Measurements from ENCODE around the gene AWAT2. TPM values are rescaled to one million over a fixed set of nuclear protein-coding genes. Genes with fewer than 3 reads are reported as not detected.

AWAT2 gene
- total RNA-seq, 2 experiments from 2014 or later, result not detected

DNA sequence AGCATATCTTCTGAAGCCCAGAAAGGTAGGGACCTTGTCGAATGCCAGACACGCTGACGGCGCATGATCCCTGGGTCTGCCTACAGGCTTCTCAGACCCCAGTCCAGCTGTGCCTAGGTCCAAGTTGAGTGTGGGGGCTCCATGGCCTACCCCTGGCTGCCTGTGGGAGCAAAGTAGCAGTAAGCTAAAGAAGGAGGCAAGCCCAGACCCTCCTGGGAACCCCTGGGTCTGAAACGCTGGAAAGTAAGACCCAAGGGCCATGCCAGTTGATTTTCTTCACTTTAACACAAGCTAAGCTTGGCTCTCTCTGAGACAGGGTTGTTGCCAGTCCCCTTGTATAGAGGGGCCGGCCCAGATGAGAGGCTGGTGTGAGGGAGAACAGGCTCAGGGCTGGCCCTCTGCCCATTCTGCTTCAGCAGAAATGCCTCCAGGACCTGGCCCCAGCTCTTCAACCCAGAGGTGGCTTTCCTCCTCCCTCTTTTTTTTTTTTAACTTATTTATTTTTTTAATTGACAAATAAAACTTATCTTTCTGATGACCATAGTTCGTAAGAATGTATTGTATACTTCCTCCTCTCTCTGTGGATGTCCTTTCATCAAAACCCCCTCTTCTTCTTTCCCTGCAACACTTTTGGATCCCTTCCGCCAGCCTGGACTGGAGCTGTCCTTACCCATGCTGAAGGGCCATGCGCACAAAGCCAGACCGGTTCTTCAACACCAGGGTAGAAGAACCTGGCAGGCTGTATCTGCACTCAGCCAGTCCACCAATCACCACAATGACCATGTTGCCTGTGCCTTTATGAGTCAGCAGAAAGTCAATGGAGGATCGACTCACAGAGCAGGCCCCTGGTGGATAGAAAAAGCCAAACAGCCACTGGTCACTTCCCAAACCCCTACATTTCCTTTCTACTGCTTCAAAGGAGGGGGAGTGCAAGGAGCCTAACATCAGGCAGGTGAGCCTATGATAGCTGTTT, 7.1 kb downstream of the AWAT2 start:
- ChIA-PET CTCF (interaction anchor here (0.7 kb wide), 1 partner anchor 16 kb away, joined by 3 read pairs; no protein-coding TSS in a partner anchor), POLR2A (no interaction called here)

DNA sequence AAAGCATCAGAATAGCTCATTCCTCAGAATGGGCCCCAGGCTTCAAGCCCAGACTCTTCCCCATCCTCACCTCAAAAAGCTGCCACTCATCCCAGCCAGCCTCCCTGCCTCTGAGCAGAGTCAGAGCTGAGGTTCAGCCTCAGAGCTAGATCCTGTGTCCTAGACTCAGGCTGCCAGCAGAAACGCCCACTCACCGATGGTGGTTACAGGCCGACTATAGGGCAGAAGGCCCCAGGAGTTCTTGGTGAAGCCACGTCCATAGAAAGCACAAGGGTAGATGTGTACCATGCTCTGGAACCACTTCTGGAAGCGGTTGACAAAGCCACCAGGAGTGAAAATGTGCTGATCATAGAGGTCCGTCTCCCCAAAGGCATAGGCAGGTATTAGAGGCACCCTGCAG, 7.7 kb downstream of the AWAT2 start:
- CTCF ChIA-PET, result interaction anchor here (0.7 kb wide), 1 partner anchor 9 kb away, joined by 3 read pairs; no protein-coding TSS in a partner anchor

GRCh38 chrX:70039758-70040157, 10.0 kb downstream of the AWAT2 start:
- CTCF ChIA-PET, result no interaction called here
- POLR2A ChIA-PET, result no interaction called here

More for the DNA sequence above, 7.7 kb downstream of the AWAT2 start:
- POLR2A ChIA-PET, result no interaction called here

GRCh38 chrX:70038951-70039350, 10.8 kb downstream of the AWAT2 start:
- CTCF ChIA-PET, result no interaction called here
- POLR2A ChIA-PET, result no interaction called here

- CTCF ChIA-PET, result no interaction called here
These were observed 11.2 kb downstream of the AWAT2 start for GRCh38 chrX:70038515-70038914.

GRCh38 chrX:70034646-70035045, 15.1 kb downstream of the AWAT2 start:
- POLR2A ChIA-PET, result no interaction called here
- CTCF ChIA-PET, result interaction anchor here (1.1 kb wide), 1 partner anchor 63 kb away, joined by 5 read pairs; no protein-coding TSS in a partner anchor

More at GRCh38 chrX:70038515-70038914, 11.2 kb downstream of the AWAT2 start:
- POLR2A ChIA-PET, result no interaction called here

- ChIA-PET POLR2A (no interaction called here), CTCF (interaction anchor here (0.8 to 1.1 kb wide), 2 partner anchors 8 to 64 kb away, joined by 3 to 5 read pairs; no protein-coding TSS in a partner anchor)
These were observed 16.2 kb downstream of the AWAT2 start for GRCh38 chrX:70033348-70034051.

- CTCF ChIA-PET, result interaction anchor here (0.8 kb wide), 1 partner anchor 9 kb away, joined by 3 read pairs; no protein-coding TSS in a partner anchor
- POLR2A ChIA-PET, result no interaction called here
These were observed 16.9 kb downstream of the AWAT2 start for GRCh38 chrX:70032792-70033191.

DNA sequence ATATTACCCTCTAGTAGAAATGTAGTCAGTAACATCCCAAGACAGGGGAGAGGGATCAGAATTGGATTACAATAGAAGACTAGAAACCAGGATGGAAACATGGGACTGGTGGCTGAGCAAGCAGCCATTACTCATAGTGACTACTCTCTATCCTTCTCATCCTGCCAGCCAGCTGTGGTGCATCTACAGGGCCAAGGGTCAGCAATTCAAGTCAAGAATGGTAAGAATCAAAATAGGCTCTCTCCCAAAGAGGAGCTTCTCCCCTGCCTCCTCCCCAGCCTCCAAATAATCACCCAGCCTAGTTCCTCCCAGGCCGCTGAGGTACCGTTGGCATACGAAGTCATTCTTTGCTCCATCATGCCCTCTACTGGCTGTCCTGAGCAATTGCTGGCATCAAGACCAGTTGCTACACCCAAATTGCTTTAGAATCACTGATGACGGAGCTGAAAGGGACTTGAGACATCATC, 19.4 kb downstream of the AWAT2 start:
- CTCF ChIA-PET, result interaction anchor here (1.2 to 1.8 kb wide), 2 partner anchors 67 to 535 kb away, joined by 3 to 4 read pairs; no protein-coding TSS in a partner anchor
- POLR2A ChIA-PET, result no interaction called here

DNA sequence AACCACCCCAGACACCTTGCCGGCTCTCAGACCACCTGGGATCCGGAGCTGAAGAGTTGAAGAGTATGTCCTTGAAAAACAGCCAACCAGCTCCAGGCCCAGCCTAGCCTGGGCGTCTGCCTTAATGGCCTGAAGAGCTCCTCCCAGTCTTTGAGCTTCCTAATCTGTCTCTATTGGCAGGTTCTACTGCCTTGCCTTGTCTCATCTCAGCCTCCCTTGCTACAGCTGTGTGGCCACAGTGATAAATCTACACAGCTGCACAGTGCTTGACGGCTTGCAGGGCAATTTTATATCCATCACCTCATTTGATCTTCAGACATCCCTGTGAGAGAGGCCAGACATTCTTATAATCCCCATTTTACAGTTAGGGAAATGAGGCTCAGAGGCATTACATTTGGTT, 19.9 kb downstream of the AWAT2 start:
- CTCF ChIA-PET, result interaction anchor here (1.2 to 1.8 kb wide), 2 partner anchors 68 to 534 kb away, joined by 3 to 4 read pairs; no protein-coding TSS in a partner anchor
- POLR2A ChIA-PET, result no interaction called here

DNA sequence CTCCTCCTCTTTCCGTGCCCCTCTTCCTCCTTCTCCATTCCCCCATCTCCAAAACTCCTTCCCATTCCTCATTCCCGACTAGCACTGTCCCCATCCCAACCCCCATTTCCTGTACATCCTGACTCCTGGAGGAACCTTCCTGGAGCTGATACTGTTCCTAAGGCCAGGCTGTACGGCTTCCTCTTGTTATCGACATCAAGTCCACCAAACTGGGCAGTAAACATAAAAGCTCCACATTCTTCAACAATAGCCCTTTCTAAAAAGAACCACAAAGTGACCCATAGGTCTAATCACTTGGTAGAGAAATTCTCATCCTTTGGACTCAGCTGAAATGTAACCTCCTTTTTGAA, 22.9 kb downstream of the AWAT2 start:
- CTCF ChIA-PET, result interaction anchor here (0.6 kb wide), 1 partner anchor 16 kb away, joined by 3 read pairs; no protein-coding TSS in a partner anchor

GRCh38 chrX:70026112-70026850, 23.5 kb downstream of the AWAT2 start:
- CTCF ChIA-PET, result no interaction called here
- POLR2A ChIA-PET, result no interaction called here

More for the DNA sequence above, 22.9 kb downstream of the AWAT2 start:
- POLR2A ChIA-PET, result no interaction called here

DNA sequence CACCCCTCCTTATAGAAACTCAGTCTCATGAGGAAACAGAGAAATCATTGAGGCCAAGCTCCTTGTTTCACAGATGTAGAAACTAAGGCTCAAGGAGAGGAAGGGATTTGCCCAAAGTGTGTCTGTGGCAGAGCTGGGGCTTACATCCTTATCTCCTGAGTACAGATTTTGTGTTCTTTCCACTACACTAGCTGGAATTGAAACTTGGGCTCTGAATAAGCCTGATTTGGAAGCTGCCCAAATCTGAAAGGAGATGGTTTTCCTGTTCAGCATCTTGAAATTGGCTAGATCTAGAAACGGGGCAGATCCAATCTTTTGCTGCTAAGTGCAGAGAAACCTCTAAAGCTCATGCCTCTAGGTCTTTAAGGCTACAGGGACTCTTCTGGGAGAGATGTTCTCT, 24.3 kb downstream of the AWAT2 start:
- ChIA-PET POLR2A (no interaction called here), CTCF (no interaction called here)

- ChIA-PET POLR2A (no interaction called here), CTCF (no interaction called here)
These were observed 27.1 kb downstream of the AWAT2 start for GRCh38 chrX:70022616-70023015.

DNA sequence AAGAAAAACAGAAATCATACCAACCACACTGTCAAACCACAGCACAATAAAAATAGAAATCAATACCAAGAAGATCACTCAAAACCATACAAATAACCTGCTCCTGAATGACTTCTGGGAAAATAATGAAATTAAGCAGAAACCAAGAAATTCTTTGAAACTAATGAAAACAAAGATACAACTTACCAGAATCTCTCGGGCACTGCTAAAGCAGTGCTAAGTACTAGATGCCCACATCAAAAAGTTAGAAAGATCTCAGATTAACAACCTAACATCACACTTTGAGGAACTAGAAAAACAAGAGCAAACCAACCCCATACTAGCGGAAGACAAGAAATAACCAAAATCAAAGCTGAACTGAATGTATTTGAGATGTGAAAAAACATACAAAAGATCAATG, 33.2 kb downstream of the AWAT2 start:
- ChIA-PET CTCF (no interaction called here), POLR2A (no interaction called here)

DNA sequence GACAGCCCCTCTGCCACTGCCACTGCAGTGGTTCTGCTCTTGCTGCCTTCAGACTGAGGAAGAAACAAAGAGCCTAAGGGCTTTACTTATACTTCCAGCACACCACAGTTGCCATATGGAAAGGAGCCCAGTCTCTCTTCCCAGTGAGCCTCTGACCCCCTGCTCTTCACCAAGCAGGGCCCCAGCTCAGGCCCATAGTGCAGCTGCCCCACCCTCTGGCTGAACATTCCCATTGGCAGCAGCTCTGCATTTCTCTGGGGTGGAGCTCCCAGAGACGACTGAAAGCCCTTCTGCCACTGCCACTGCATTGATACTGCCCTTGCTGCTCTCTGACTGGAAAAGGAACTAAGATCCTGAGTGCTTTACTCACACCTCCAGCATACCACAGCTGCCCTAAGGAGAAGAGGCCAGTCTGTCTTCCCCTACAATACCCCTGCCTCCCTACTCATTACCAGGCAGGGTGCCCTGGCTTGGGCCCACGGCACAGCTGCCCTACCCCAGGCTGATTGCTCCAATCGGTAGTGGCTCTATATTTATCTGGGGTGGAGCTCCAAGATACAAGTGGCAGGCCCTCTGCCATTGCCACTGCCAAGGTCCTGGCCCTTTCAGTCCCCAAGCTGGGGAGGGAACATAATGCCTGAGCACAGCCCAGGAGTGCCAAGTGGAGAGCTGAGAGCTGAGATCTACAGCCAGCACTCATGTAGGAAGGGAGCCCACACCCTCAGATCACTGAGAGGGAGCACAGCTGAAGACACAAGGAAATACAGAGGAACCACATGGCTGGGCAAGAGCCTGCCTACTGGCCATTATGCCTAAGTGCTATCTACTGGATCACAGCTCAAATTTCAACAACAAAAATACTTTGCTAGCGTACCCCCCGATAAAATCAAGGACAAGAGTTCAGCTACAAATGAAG, 36.0 kb downstream of the AWAT2 start:
- POLR2A ChIA-PET, result no interaction called here
- CTCF ChIA-PET, result no interaction called here

DNA sequence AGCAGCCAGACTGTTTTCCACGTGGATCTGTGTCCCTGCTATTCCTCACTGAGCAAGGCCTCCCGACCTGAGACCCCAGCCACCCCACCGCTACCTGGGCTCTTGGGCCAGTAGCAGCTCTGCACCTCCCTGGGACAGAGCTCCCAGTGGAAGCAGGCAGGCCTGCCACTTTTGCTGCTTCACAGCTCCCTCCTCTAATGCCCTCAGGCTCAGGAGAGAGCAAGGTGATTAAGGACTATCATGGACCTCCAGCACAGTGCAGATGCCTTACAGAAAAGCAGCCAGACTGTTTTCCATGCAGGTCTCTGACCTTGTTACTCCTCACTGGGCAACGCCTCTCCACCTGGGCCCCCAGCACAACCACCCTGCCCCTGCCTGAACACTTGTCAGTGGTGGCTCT, 37.0 kb downstream of the AWAT2 start:
- ChIA-PET CTCF (no interaction called here), POLR2A (no interaction called here)

GRCh38 chrX:70009970-70010369, 39.8 kb downstream of the AWAT2 start:
- ChIA-PET CTCF (no interaction called here), POLR2A (no interaction called here)

GRCh38 chrX:70009049-70009448, 40.7 kb downstream of the AWAT2 start:
- POLR2A ChIA-PET, result no interaction called here
- CTCF ChIA-PET, result no interaction called here

All from activated CD8-positive, alpha-beta memory T cell treated with anti-CD3 and anti-CD28 coated beads for 36 hours (primary cell).